ENCODE results near the gene TRPV2.

Gene TRPV2

DNA sequence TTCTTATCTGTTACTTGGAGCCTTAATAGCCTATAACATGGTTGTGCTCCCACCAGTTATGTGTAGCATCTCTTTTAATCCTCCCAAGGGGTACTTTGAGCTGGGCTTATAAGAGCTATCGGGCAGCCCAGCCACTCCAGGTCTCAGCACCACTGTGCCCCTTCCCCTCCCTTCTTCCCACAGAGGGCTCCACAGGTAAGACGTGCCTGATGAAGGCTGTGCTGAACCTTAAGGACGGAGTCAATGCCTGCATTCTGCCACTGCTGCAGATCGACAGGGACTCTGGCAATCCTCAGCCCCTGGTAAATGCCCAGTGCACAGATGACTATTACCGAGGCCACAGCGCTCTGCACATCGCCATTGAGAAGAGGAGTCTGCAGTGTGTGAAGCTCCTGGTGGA is 7.0 kb downstream of the TRPV2 start:
- H4K20me1 ChIP-seq (ENCODE audit: insufficient read depth, low read length): peaks cover 2% of the 10 kb centered on the region; the same call in 1 of the 2 replicates
- H3K27me3 ChIP-seq (ENCODE audit: insufficient read depth, low read length, poor library complexity): no peaks in the 10 kb centered on the region
- peaks cover 6% of the 10 kb centered on the region for H3K79me2 ChIP-seq (ENCODE audit: insufficient read depth, low read length)
- H3K9ac ChIP-seq (ENCODE audit: low read depth, low read length): no peak overlapping the region
- no peak overlapping the region for H3K4me3 ChIP-seq (ENCODE audit: low read depth in 1 of 2, low read length in 2 of 2)
- H3K9me3 ChIP-seq (ENCODE audit: insufficient read depth, low read length, severe bottlenecking): no peaks in the 10 kb centered on the region
- H3K36me3 ChIP-seq (ENCODE audit: insufficient read depth, low read length): peaks cover 65% of the 10 kb centered on the region
- H3K4me1 ChIP-seq (ENCODE audit: insufficient read depth, low read length): peaks cover 5% of the 10 kb centered on the region
- no peak overlapping the region for H3K27ac ChIP-seq (ENCODE audit: low read length)
- DNase-seq (no peak), ATAC-seq (ENCODE audit: insufficient read depth, low read depth) (no peak)
- no peak for TF ChIP-seq EZH2 (IDR thresholded peaks at IDR 0.05; ENCODE audit: borderline replicate concordance, low read depth, low read length, severe bottlenecking)
- TF ChIP-seq, protein P1, sequence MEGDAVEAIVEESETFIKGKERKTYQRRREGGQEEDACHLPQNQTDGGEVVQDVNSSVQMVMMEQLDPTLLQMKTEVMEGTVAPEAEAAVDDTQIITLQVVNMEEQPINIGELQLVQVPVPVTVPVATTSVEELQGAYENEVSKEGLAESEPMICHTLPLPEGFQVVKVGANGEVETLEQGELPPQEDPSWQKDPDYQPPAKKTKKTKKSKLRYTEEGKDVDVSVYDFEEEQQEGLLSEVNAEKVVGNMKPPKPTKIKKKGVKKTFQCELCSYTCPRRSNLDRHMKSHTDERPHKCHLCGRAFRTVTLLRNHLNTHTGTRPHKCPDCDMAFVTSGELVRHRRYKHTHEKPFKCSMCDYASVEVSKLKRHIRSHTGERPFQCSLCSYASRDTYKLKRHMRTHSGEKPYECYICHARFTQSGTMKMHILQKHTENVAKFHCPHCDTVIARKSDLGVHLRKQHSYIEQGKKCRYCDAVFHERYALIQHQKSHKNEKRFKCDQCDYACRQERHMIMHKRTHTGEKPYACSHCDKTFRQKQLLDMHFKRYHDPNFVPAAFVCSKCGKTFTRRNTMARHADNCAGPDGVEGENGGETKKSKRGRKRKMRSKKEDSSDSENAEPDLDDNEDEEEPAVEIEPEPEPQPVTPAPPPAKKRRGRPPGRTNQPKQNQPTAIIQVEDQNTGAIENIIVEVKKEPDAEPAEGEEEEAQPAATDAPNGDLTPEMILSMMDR (IDR thresholded peaks at IDR 0.05; ENCODE audit: borderline replicate concordance, extremely low read depth, low read length, poor library complexity, severe bottlenecking): no peak
- no peak overlapping the region for H2AFZ ChIP-seq (ENCODE audit: low read depth, low read length)
- H3K4me2 ChIP-seq (ENCODE audit: insufficient read depth, low read length): no peak overlapping the region

DNA sequence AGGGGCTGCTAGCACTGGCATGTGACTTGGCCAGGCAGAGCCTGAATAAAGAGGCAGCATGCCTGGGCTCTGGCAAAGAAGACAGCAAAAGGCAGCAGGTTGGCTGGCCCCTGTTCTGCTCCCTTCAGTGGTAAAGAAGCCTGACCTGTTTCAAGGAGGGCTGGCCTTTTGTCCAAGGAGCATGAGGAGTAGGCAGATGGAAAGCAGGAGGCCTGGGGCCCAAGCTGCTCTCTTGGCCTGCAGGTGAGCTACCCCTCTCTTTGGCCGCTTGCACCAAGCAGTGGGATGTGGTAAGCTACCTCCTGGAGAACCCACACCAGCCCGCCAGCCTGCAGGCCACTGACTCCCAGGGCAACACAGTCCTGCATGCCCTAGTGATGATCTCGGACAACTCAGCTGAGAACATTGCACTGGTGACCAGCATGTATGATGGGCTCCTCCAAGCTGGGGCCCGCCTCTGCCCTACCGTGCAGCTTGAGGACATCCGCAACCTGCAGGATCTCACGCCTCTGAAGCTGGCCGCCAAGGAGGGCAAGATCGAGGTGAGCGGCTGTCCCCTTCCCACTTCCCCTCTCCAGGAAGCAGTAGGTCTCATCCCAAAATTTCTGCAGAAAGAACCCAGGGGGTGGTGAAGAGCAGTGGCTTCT is 8.0 kb downstream of the TRPV2 start:
- H3K9ac ChIP-seq (ENCODE audit: low read depth, low read length): no peak overlapping the region
- 0 out of 2 replicates have a peak, but pooled peaks cover 3% of the 10 kb centered on the region for H3K79me2 ChIP-seq (ENCODE audit: insufficient read depth, low read length)
- no peaks in the 10 kb centered on the region for H3K27me3 ChIP-seq (ENCODE audit: insufficient read depth, low read length, poor library complexity)
- H3K36me3 ChIP-seq (ENCODE audit: insufficient read depth, low read length): peaks cover 65% of the 10 kb centered on the region
- TF ChIP-seq EZH2 (IDR thresholded peaks at IDR 0.05; ENCODE audit: borderline replicate concordance, low read depth, low read length, severe bottlenecking): no peak
- TF ChIP-seq, protein P1 (IDR thresholded peaks at IDR 0.05; ENCODE audit: borderline replicate concordance, extremely low read depth, low read length, poor library complexity, severe bottlenecking): no peak
- no peaks in the 10 kb centered on the region for H3K4me1 ChIP-seq (ENCODE audit: insufficient read depth, low read length)
- ATAC-seq (ENCODE audit: insufficient read depth, low read depth) (no peak), DNase-seq (no peak)
- no peak overlapping the region for H3K4me3 ChIP-seq (ENCODE audit: low read depth in 1 of 2, low read length in 2 of 2)
- H4K20me1 ChIP-seq (ENCODE audit: insufficient read depth, low read length): peaks cover 2% of the 10 kb centered on the region; the same call in 1 of the 2 replicates
- H3K9me3 ChIP-seq (ENCODE audit: insufficient read depth, low read length, severe bottlenecking): no peaks in the 10 kb centered on the region
- no peak overlapping the region for H2AFZ ChIP-seq (ENCODE audit: low read depth, low read length)
- H3K27ac ChIP-seq (ENCODE audit: low read length): no peak overlapping the region
- no peak overlapping the region for H3K4me2 ChIP-seq (ENCODE audit: insufficient read depth, low read length)

DNA sequence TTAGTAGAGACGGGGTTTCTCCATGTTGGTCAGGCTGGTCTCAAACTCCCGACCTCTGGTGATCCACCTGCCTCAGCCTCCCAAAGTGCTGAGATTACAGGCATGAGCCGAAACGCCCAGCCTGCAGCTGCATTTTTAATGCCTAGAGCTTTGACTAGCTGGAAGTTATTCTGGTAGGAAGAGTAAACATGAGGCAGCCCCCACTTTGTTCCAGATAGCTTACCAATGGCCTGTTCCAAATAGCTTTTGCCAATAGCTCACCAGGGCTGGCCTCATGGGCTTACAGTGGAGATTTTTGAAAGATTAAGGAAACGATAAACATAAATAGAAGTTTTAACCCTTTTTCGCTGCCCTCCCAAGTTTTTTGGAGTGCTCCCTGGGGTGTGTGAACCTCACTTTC is 9.8 kb downstream of the TRPV2 start:
- no peak overlapping the region for H3K4me2 ChIP-seq (ENCODE audit: insufficient read depth, low read length)
- ATAC-seq (ENCODE audit: insufficient read depth, low read depth) (no peak), DNase-seq (no peak)
- no peaks in the 10 kb centered on the region for H3K4me1 ChIP-seq (ENCODE audit: insufficient read depth, low read length)
- no peak overlapping the region for H3K27ac ChIP-seq (ENCODE audit: low read length)
- peaks cover 2% of the 10 kb centered on the region; the same call in 1 of the 2 replicates for H4K20me1 ChIP-seq (ENCODE audit: insufficient read depth, low read length)
- no peak overlapping the region for H2AFZ ChIP-seq (ENCODE audit: low read depth, low read length)
- H3K36me3 ChIP-seq (ENCODE audit: insufficient read depth, low read length): peaks cover 54% of the 10 kb centered on the region
- no peaks in the 10 kb centered on the region for H3K79me2 ChIP-seq (ENCODE audit: insufficient read depth, low read length)
- no peak overlapping the region for H3K4me3 ChIP-seq (ENCODE audit: low read depth in 1 of 2, low read length in 2 of 2)
- TF ChIP-seq, protein P1 (IDR thresholded peaks at IDR 0.05; ENCODE audit: borderline replicate concordance, extremely low read depth, low read length, poor library complexity, severe bottlenecking): no peak
- no peak for TF ChIP-seq EZH2 (IDR thresholded peaks at IDR 0.05; ENCODE audit: borderline replicate concordance, low read depth, low read length, severe bottlenecking)
- H3K9ac ChIP-seq (ENCODE audit: low read depth, low read length): no peak overlapping the region
- no peaks in the 10 kb centered on the region for H3K27me3 ChIP-seq (ENCODE audit: insufficient read depth, low read length, poor library complexity)
- no peaks in the 10 kb centered on the region for H3K9me3 ChIP-seq (ENCODE audit: insufficient read depth, low read length, severe bottlenecking)
